Stimulated activated CD4-positive, alpha-beta T cell treated with anti-CD3 and anti-CD28 coated beads, TNF-alpha, amount 100 ng/mL, for 4 hours (primary cell): ENCODE data around the gene CD6.

Experiments
- DNase-seq, 3 experiments: peaks; one replicate each; pipeline ENCODE4 v3.0.0-alpha.2; 2020; ENCODE audit warnings: low read depth in 3 of 3

The CD6 gene

GRCh38 chr11:60971520-60971919, at the start of gene CD6:
Gene CD6 (plus strand): TSS chr11:60971680. CDS start chr11:60971866, 186 bp downstream.
- DNase-seq, result peak in 1 of 3 experiments; percentile 47

- DNase-seq, result no peak
Observed at GRCh38 chr11:60921777-60922335, 49.6 kb upstream of the CD6 start.

GRCh38 chr11:60922906-60923305, 48.6 kb upstream of the CD6 start:
- DNase-seq, result no peak

GRCh38 chr11:60923326-60923725, 48.2 kb upstream of the CD6 start:
- DNase-seq, result no peak

- DNase-seq, result no peak
Observed at GRCh38 chr11:60923800-60924109, 47.7 kb upstream of the CD6 start.

GRCh38 chr11:60924110-60924905, 47.2 kb upstream of the CD6 start, which contains the start of gene TMEM132A:
Gene TMEM132A (plus strand): TSS chr11:60924460. CDS start chr11:60924634, 174 bp downstream.
- no peak for DNase-seq

GRCh38 chr11:60924906-60925853, 46.3 kb upstream of the CD6 start:
- DNase-seq, result no peak

GRCh38 chr11:60925868-60926267, 45.6 kb upstream of the CD6 start:
- DNase-seq, result no peak

- DNase-seq, result no peak
Observed at GRCh38 chr11:60926500-60926899, 45.0 kb upstream of the CD6 start.

GRCh38 chr11:60927061-60927592, 44.4 kb upstream of the CD6 start:
- no peak for DNase-seq

GRCh38 chr11:60927600-60927999, 43.9 kb upstream of the CD6 start:
- DNase-seq, result no peak

- DNase-seq, result no peak
Observed at GRCh38 chr11:60928563-60929001, 42.9 kb upstream of the CD6 start.

- no peak for DNase-seq
Observed at GRCh38 chr11:60929764-60930163, 41.7 kb upstream of the CD6 start.

- DNase-seq, result no peak
Observed at GRCh38 chr11:60930394-60930793, 41.1 kb upstream of the CD6 start.

GRCh38 chr11:60931917-60932316, 39.6 kb upstream of the CD6 start:
- no peak for DNase-seq

- DNase-seq, result no peak
Observed at GRCh38 chr11:60932605-60933356, 38.7 kb upstream of the CD6 start.

GRCh38 chr11:60933416-60934123, 37.9 kb upstream of the CD6 start:
- no peak for DNase-seq

GRCh38 chr11:60934124-60934789, 37.2 kb upstream of the CD6 start:
- DNase-seq, result no peak

- no peak for DNase-seq
Observed at GRCh38 chr11:60934790-60935605, 36.5 kb upstream of the CD6 start.
